OCI-LY3 (cell line): Measurements from ENCODE around the gene MOB4.
"Not testable (repeated sequence)": the region's sequence is repeated elsewhere in the genome, so short reads cannot be mapped to it uniquely, and the experiment has no call there.

ENCODE experiments used
- H2AFZ ChIP-seq: fragments of 200-600, 300-600 bp; shearing (Covaris generic); 2 replicates; pipeline ENCODE4 v1.6.0; 2014; ENCODE audit warnings: antibody characterized with exemption, low read depth, low read length
- H3K27ac ChIP-seq: fragments of 200-600, 300-600 bp; sonication (generic); 2 replicates; pipeline ENCODE4 v1.5.1; 2014; ENCODE audit warnings: mild to moderate bottlenecking, low read length, moderate library complexity, mixed read lengths
- H3K27me3 ChIP-seq: fragments of 200-600, 300-600 bp; sonication (generic); 2 replicates; pipeline ENCODE4 v1.6.1; 2014; ENCODE audit warnings: low read depth, low read length, mixed read lengths
- H3K36me3 ChIP-seq: fragments of 200-600, 300-600 bp; sonication (generic); replicated peaks from 2 replicates; pipeline ENCODE3; 2014; ENCODE audit warnings: low read depth, low read length, mixed read lengths
- H3K4me1 ChIP-seq: fragments of 300-600, 200-600 bp; sonication (generic); 2 replicates; pipeline ENCODE4 v1.6.1; 2014; ENCODE audit warnings: low read length, mixed read lengths
- H3K4me2 ChIP-seq: fragments of 200-600, 300-600 bp; sonication (generic); 2 replicates; pipeline ENCODE4 v1.6.1; 2014; ENCODE audit warnings: low read length, mixed read lengths
- H3K4me3 ChIP-seq: fragments of 300-600, 200-600 bp; sonication (generic); 2 replicates; pipeline ENCODE4 v1.5.1; 2014; ENCODE audit warnings: antibody characterized with exemption, mild to moderate bottlenecking, low read length, moderate library complexity
- H3K79me2 ChIP-seq: fragments of 300-600, 200-600 bp; shearing (Covaris generic); 2 replicates; pipeline ENCODE4 v1.6.1; 2014; ENCODE audit warnings: mild to moderate bottlenecking, low read length, mixed read lengths
- H3K9ac ChIP-seq: fragments of 300-600, 200-600 bp; shearing (Covaris generic); 2 replicates; pipeline ENCODE4 v1.6.0; 2014; ENCODE audit warnings: mild to moderate bottlenecking, low read length, moderate library complexity
- H3K9me3 ChIP-seq: fragments of 200-600, 300-600 bp; shearing (Covaris generic); 2 replicates; pipeline ENCODE4 v1.6.1; 2014; ENCODE audit warnings: low read length, mixed read lengths; ENCODE audit not compliant: insufficient read depth
- H4K20me1 ChIP-seq: fragments of 200-600, 300-600 bp; sonication (generic); 2 replicates; pipeline ENCODE4 v1.6.1; 2016; ENCODE audit warnings: low read length, mixed read lengths; ENCODE audit not compliant: insufficient read depth
- EZH2phosphoT487 ChIP-seq: fragments of 200-600 bp; shearing (Covaris generic); IDR thresholded peaks from 2 replicates; pipeline ENCODE4 v1.6.1; 2018; ENCODE audit warnings: antibody characterized with exemption, mixed run types, low read depth
- TF ChIP-seq, protein P1 (sequence below): fragments of 200-600, 300-600 bp; sonication (generic); IDR thresholded peaks from 2 replicates; pipeline ENCODE4 v1.5.1; 2014; ENCODE audit warnings: antibody characterized with exemption, low read length, low read depth

Gene MOB4

DNA sequence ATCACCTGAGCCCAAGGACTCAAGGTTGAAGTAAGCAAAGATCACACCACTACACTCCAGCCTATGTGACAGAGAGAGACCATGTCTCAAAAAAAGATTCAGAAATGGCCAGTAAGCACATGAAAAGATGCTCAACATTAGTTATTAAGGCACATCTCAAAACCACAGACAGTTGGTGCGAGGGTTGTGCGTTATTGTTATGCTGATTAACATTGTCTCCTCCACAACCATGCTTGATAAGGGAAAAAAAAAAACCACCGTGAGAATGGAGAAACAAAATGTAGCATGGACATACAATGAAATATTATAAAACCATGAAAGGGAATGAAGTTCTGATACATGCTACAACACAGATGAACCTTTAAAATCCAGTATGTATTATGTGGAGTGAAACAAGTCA is 27.3 kb downstream of the MOB4 start:
- Histone ChIP-seq H3K9ac (no peak overlapping the region), H3K27me3 (no peaks in the 10 kb centered on the region), H3K4me3 (no peak overlapping the region), H3K36me3 (peaks cover 30% of the 10 kb centered on the region), H4K20me1 (peaks cover 8% of the 10 kb centered on the region; the same call in 1 of the 2 replicates), H2AFZ (no peak overlapping the region), H3K79me2 (peaks cover 10% of the 10 kb centered on the region), H3K27ac (no peak overlapping the region), H3K9me3 (no peaks in the 10 kb centered on the region), H3K4me1 (no peaks in the 10 kb centered on the region), H3K4me2 (no peak overlapping the region)
- TF ChIP-seq, protein P1, sequence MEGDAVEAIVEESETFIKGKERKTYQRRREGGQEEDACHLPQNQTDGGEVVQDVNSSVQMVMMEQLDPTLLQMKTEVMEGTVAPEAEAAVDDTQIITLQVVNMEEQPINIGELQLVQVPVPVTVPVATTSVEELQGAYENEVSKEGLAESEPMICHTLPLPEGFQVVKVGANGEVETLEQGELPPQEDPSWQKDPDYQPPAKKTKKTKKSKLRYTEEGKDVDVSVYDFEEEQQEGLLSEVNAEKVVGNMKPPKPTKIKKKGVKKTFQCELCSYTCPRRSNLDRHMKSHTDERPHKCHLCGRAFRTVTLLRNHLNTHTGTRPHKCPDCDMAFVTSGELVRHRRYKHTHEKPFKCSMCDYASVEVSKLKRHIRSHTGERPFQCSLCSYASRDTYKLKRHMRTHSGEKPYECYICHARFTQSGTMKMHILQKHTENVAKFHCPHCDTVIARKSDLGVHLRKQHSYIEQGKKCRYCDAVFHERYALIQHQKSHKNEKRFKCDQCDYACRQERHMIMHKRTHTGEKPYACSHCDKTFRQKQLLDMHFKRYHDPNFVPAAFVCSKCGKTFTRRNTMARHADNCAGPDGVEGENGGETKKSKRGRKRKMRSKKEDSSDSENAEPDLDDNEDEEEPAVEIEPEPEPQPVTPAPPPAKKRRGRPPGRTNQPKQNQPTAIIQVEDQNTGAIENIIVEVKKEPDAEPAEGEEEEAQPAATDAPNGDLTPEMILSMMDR = no peak
- TF ChIP-seq EZH2phosphoT487 = no peak

DNA sequence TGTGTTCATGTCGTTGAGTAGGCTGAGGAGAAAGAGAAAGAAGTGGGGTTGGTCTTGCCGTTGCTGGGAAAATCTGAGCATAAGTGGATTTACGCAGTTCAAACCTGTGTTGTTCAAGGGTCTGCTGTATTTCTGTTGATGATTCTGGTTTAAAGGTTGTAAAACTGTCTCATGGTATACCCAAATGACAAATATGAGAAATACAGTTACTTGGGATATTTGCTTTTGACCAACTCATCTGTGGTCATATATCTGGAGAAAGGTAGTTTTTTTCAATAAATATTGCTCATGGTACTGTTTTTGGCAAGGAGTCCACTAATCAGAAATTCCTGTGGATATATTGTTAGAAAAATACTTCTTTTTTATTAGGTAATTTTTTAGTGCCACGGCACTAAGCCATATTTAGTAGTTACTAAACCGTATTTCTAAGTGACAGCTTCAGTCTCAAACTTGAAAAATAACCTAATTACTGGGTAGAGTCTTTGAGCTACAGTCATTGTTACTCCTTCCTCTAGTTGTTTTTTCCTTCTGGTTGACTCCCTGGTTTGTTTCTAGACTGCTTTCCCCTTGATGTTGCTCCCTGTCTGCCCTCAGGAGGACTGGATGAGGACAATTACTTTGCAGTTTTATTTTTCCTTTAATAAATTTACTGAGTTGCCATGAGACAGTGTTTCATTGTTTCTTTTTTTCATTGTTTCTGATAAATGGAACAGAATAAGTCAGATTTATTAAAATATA is 31.5 kb downstream of the MOB4 start:
- TF ChIP-seq EZH2phosphoT487 = no peak
- TF ChIP-seq, protein P1 = no peak
- no peaks in the 10 kb centered on the region for H4K20me1 ChIP-seq
- no peaks in the 10 kb centered on the region for H3K9me3 ChIP-seq
- H3K27me3 ChIP-seq = no peaks in the 10 kb centered on the region
- no peak overlapping the region for H3K4me2 ChIP-seq
- no peak overlapping the region for H2AFZ ChIP-seq
- no peak overlapping the region for H3K4me3 ChIP-seq
- no peak overlapping the region for H3K9ac ChIP-seq
- H3K4me1 ChIP-seq = no peaks in the 10 kb centered on the region
- H3K27ac ChIP-seq = no peak overlapping the region
- H3K79me2 ChIP-seq = 0 out of 2 replicates have a peak, but pooled peaks cover 2% of the 10 kb centered on the region
- H3K36me3 ChIP-seq = peaks cover 21% of the 10 kb centered on the region

DNA sequence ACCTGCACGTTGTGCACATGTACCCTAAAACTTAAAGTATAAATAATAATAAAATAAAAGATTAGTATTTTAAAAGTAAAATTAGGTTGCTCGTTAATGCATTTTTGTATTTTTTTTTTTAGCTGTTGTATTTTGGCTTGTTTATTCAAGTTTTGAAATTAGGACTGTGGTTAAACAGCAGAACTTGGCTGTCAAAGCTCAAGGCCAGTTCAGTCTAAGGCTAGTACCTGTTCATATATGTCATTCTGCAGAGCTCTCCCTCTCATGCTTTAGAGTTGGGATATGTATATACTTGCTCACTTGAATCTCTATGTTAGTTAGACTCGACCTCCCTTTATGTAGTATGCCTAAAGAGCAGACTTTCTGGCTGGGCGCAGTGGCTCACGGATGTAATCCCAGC is 32.7 kb downstream of the MOB4 start:
- Histone ChIP-seq H3K9ac (no peak overlapping the region), H3K36me3 (peaks cover 19% of the 10 kb centered on the region), H3K27ac (no peak overlapping the region), H3K79me2 (0 out of 2 replicates have a peak, but pooled peaks cover 2% of the 10 kb centered on the region), H4K20me1 (no peaks in the 10 kb centered on the region), H2AFZ (no peak overlapping the region), H3K4me3 (no peak overlapping the region), H3K4me1 (no peaks in the 10 kb centered on the region), H3K4me2 (no peak overlapping the region), H3K27me3 (no peaks in the 10 kb centered on the region), H3K9me3 (no peaks in the 10 kb centered on the region)
- no peak for TF ChIP-seq EZH2phosphoT487

DNA sequence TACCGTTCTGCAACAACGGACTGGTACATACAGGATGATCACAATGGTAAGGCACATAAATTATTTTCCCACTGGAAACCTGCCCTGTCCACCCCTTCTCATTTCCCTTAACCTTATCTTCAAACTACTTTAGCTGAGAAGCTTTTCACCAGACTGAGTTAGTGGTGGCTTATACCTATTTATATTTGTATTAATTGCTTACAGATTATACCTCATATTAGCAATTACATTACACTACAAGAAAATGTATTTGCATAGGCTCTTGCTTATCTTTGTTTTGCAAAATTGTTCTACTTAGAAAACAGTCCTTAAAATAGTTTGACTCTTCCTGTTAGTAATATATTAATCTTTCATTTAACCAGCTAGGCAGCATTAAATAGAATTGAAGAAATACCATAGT is 35.4 kb downstream of the MOB4 start:
- H3K36me3 ChIP-seq = peaks cover 16% of the 10 kb centered on the region
- H3K4me1 ChIP-seq, H2AFZ ChIP-seq, H4K20me1 ChIP-seq, H3K79me2 ChIP-seq, H3K9me3 ChIP-seq, H3K27me3 ChIP-seq, H3K9ac ChIP-seq, H3K4me3 ChIP-seq, H3K4me2 ChIP-seq, H3K27ac ChIP-seq: not testable (repeated sequence)

DNA sequence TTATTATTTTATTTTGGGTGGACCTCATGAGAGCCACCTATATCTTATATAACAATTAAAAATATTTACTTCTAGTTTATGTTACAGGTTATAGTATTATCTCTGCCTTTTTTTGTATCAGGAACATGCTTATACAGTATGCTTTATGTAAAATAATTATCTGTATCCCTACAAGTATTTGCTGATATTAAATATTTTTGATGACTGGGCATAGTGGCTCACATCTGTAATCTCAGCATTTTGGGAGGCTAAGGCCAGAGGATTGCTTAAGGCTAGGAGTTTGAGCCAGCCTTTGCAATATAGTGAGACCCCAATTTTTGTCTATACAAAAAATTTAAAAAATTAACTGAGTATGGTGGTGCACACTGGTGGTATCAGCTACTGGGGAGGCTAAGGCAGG is 39.6 kb downstream of the MOB4 start:
- Histone ChIP-seq H3K27ac (no peak overlapping the region), H4K20me1 (no peaks in the 10 kb centered on the region), H3K79me2 (no peaks in the 10 kb centered on the region), H3K4me3 (no peak overlapping the region), H3K36me3 (peaks cover 14% of the 10 kb centered on the region), H3K9ac (no peak overlapping the region), H3K27me3 (no peaks in the 10 kb centered on the region), H3K4me2 (no peak overlapping the region), H2AFZ (no peak overlapping the region), H3K4me1 (no peaks in the 10 kb centered on the region), H3K9me3 (no peaks in the 10 kb centered on the region)
- TF ChIP-seq, protein P1 = no peak
- no peak for TF ChIP-seq EZH2phosphoT487
